HG02642 (cell line): Measurements from ENCODE around the gene GGCX.
"Not testable (repeated sequence)": the region's sequence is repeated elsewhere in the genome, so short reads cannot be mapped to it uniquely, and the experiment has no call there.

Experiments used
- ATAC-seq: cut with Tn5 transposase; IDR thresholded peaks from one replicate; pipeline ENCODE4 v1.9.1; 2021; ENCODE audit warnings: mild to moderate bottlenecking; ENCODE audit not compliant: unreplicated experiment, poor library complexity

The GGCX gene

GRCh38 chr2:85577386-85578242 lies 16.3 kb upstream of the GGCX start, which contains the start of gene VAMP8:
Gene VAMP8, plus strand, starts transcription at chr2:85577586. Its CDS starts 61 bp downstream, at chr2:85577647.
- ATAC-seq, result peak; percentile 66

DNA sequence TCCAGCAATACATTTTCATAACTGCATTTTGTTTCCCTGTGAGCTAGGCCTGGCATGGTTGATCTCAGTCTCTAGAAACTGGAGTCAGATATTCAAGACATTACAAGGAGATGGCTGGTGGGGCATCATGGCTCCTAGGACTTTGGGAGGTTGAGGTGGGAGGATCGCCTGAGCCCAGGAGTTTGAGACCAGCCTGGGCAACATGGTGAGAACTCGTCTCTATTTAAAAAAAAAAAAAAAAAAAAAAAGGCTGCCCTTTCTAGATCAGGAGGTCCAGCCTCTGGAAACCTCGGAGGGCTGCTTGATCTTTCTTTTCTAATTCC lies 15.7 kb upstream of the GGCX start:
- no peak for ATAC-seq

GRCh38 chr2:85575739-85576138 lies 14.4 kb upstream of the GGCX start:
- no peak for ATAC-seq

DNA sequence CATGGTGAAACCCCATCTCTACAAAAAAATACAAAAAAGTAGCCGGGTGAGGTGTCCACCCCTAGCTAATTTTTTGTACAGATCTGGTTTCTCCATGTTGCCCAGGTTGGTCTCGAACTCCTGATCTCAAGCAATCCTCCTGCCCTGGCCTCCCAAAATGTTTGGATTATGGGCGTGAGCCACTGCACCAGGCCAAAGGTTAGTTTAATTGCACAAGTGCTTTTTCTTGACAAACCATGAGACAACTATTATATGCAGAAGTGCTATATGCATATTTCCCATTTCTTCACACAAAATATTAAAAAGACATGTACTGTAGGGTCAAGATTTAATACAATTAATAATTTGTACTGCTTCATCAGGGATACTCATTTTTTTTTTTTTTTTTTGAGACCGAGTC lies 5.0 kb upstream of the GGCX start:
- ATAC-seq, result no peak

DNA sequence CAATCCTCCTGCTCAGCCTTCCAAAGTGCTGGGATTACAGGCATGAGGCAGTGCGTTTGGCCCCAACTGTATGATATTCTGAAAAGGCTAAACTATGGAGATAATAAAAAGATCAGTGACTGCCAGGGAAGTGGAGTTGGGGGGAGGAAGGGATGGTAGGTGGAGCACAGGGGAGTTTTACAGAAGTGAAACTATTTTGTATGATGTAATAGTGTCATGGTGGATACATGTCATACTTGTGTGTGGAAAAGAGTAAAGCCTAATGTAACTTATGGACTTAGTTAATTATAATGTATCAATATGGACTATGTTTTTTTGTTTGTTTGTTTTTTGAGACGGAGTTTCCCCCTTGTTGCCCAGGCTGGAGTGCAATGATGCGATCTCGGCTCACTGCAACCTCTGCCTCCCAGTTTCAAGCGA lies 2.9 kb upstream of the GGCX start:
- ATAC-seq, result no peak

DNA sequence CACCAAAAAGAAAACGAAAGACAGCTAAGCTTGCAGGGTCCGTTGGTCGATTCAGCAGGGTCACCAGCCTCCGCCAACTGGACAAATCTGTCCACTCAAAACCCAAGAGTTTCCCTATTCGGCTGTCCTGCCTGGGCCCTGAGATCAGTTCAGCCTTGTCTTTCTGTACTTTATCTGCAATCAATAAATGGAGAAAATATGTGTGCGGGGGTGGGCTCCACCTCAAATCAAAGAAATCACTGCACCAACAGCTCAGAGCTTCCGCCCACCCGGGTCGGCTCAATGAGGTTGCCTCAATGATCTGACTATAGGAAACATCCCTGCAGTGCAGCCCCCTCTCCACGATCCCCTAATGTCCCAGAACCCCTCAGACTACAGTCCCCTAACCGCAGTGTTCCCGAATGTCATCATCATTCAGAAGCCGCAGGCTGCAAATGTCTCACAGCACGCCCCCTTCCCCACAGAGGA lies 447 bp downstream of the GGCX start:
- peak; percentile 29 for ATAC-seq

DNA sequence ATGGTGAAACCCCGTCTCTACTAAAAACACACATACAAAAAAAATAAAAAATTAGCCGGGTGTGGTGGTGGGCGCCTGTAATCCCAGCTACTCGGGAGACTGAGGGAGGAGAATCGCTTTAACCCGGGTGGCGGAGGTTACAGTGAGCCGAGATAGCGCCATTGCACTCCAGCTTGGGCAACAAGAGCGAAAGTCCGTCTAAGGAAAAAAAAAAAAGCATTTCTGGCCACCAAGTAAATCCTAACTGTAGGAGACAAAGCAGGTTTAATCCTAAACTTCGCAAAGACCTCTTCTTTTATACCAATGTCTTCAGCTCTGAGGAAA lies 928 bp downstream of the GGCX start:
- ATAC-seq, result not testable (repeated sequence)

- ATAC-seq, result no peak
Observed at GRCh38 chr2:85558160-85558559, 3.1 kb downstream of the GGCX start.

- ATAC-seq, result no peak
Observed at GRCh38 chr2:85557130-85557529, 4.2 kb downstream of the GGCX start.

- ATAC-seq, result no peak
Observed at GRCh38 chr2:85554980-85555612, 6.2 kb downstream of the GGCX start.

- ATAC-seq, result no peak
Observed at GRCh38 chr2:85553184-85553583, 8.1 kb downstream of the GGCX start.

DNA sequence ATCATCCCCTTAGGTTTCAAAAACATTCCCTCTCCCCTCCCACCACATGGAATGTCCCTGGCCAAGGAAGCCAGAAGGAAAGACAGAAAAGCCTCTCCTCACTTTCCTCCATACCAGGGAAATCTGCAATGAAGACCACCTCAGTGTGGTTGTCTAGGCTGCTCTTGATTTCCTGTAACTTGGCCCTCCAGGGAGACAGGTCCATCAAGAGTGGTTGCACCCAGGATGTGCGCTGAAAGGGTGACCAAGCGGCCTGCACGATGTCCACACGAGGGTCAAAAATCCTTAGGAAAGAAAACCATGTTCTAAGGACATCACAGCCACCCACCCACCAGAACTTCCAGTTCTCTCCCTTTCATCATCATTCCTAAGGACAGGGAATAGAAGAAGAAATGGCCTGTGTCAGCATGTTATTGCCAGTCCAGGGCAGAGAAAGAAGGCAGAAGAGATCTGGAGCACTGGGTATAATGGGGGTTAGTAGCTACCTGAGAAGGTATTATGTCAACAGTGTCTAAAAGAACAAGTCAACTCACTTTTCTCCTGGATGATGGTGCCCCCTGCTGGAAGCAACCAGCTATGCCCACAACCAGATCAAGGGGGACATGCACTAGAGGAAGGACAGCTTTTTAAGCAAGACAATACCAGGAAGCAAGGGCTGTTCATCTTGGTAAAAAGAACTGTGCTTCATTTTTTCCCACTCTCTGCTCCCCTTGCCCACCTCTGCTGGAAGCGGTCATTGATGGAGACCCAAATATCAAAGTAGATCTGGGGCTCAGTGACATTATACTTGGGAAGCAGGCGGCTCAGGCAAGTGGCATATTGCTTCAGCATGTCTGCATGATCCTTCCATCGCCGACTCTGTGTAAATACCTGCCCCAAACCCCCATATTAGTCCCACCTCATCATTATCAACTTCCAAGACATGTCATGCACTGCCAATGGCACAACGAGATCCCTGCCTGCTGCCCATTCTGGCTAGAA lies 9.3 kb downstream of the GGCX start:
- ATAC-seq, result peak; percentile 74

DNA sequence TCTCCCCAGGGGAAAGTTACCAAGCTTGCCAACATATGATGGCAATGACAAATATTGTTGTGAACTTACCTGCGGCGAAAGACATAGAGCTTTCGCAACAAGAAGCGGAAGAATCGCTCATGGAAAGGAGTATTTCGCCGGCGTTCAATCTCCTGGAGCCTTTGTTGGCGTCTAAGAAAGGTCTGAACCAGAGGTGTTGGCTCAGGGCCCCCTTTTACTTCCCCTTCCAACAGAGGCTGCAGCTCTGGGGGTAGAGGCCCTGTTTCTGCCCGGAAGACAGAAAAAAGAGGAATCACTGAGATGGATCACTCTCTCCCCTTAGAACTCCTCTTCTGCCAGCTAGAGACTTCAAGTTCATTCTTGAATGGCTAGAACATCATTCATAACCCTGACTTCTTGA lies 10.8 kb downstream of the GGCX start:
- ATAC-seq, result no peak

GRCh38 chr2:85549826-85550225 lies 11.5 kb downstream of the GGCX start:
- no peak for ATAC-seq

GRCh38 chr2:85549095-85549494 lies 12.2 kb downstream of the GGCX start:
- no peak for ATAC-seq

DNA sequence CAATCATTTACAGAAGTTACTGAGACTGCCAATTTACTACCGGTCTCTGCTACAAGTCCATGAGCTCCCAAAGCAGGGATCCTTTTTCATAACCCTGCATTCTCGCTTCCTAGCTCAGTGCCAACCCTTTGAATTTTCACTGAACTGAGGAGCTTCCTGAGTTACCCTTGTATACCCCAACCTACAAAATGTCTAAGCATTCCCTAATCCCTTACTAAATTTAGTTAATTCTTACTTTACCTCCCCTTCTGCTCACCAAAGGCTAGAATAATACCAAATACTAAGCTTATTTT lies 12.7 kb downstream of the GGCX start:
- ATAC-seq, result no peak

- ATAC-seq, result no peak
Observed at GRCh38 chr2:85547859-85548607, 13.3 kb downstream of the GGCX start.

DNA sequence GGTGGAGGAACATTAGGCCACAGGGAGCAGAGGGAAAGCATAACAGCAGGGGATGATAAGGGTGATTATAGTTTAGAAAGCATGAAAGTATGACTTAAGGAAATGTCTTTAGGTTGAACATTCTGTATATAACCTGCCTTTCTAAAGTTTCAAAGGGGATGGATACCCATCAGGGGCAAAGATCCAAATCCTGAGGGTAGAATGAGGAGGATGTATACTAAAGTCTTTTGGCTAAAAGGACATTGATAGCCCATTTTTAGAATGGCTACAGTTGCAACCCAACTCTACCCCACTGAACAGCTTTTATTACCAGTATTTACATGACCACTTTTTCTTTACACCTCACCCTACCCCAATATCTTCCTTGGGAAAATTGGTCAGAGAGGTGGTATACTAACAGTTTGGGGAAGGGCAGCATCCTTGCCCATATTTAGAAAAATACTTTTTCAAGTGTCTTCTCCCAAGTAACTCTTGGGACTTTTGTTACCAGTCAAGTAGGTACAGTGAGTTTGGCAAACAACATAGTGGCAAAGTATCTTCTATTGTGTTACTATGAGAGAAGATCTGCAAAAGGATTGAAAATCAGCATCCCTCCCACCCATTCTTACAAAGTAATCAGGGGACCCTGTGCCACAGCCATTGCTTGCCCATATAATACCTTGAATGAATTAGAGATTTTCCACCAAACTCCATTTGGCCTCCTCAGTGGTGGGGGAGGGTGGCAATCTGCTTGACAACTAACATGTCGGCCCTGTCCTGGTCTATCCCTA lies 14.0 kb downstream of the GGCX start:
- ATAC-seq, result no peak

- no peak for ATAC-seq
Observed at GRCh38 chr2:85545780-85546240, 15.5 kb downstream of the GGCX start.
